ENCODE data around the gene RELL1.

The RELL1 gene

DNA sequence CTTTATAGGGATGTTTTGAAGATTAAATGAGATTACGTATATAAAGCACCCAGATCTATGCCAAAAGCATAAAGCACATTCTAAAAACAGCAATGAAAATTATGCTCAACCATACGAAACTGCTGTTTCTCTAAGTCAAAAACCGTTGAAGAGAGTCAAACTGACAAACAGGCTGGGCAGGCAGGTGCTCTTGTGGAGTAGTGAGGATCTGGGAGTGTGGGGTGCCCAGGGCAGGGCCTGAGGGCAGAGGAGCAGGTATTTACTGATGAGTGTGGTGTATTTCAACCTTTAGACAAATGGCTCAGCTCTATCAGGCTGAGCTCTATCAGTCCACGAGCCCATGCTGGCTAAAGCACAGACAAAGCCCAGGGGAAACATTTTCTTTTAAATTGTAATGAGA lies 40.4 kb downstream of the RELL1 start:
- Histone ChIP-seq H3K4me3 (ENCODE audit: low read length) (no peak overlapping the region), H4K20me1 (ENCODE audit: control insufficient read depth, insufficient read depth, low read depth, low read length) (no peaks in the 10 kb centered on the region; the same call in 1 of the 2 replicates), H3K79me2 (ENCODE audit: control insufficient read depth, low read length) (no peaks in the 10 kb centered on the region), H3F3A (ENCODE audit: control insufficient read depth, insufficient read depth) (no peaks in the 10 kb centered on the region), H3K27ac (ENCODE audit: low read depth, low read length) (no peak overlapping the region), H3K4me2 (ENCODE audit: low read length) (no peak overlapping the region), H3K9me2 (replicated peaks; ENCODE audit: control insufficient read depth, low read length) (no peaks in the 10 kb centered on the region), H3K36me3 (ENCODE audit: control insufficient read depth, low read length) (peaks cover 10% of the 10 kb centered on the region; the same call in 1 of the 2 replicates), H3K27me3 (ENCODE audit: control insufficient read depth, low read length) (no peaks in the 10 kb centered on the region), H3K9me3 (ENCODE audit: control insufficient read depth, insufficient read depth, low read length) (no peaks in the 10 kb centered on the region), H3K4me1 (ENCODE audit: control insufficient read depth, low read length) (no peaks in the 10 kb centered on the region)
- no peak for TF ChIP-seq CTCF (IDR thresholded peaks at IDR 0.05; ENCODE audit: low read depth, low read length, poor library complexity, severe bottlenecking)
- no peak for TF ChIP-seq EZH2phosphoT487 (IDR thresholded peaks at IDR 0.05; ENCODE audit: borderline replicate concordance, low read length)

DNA sequence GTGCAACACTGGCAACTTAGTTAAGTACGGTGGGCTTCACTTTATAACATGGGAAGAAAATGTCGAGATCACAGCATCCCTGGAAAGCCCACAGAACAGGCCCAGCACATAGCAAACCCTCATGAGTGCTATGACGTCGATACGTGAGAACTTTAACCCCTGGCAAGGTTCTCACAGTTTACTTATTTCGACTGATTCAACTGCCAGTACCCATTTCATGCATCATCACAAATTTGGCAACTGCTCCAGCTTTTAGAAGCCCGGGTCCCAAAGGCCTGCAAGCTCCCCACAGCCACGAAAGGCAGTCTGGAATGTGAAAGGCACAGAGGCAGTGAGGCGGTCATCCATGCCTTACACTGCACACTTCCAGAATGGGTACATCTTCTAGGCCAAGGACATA lies 41.2 kb downstream of the RELL1 start:
- Histone ChIP-seq H3K4me1 (ENCODE audit: control insufficient read depth, low read length) (no peaks in the 10 kb centered on the region), H3K4me3 (ENCODE audit: low read length) (no peak overlapping the region), H3K36me3 (ENCODE audit: control insufficient read depth, low read length) (peaks cover 10% of the 10 kb centered on the region; the same call in 1 of the 2 replicates), H3K27ac (ENCODE audit: low read depth, low read length) (no peak overlapping the region), H3K9me2 (replicated peaks; ENCODE audit: control insufficient read depth, low read length) (no peaks in the 10 kb centered on the region), H3K79me2 (ENCODE audit: control insufficient read depth, low read length) (no peaks in the 10 kb centered on the region), H3F3A (ENCODE audit: control insufficient read depth, insufficient read depth) (no peaks in the 10 kb centered on the region), H3K4me2 (ENCODE audit: low read length) (no peak overlapping the region), H3K27me3 (ENCODE audit: control insufficient read depth, low read length) (no peaks in the 10 kb centered on the region), H3K9me3 (ENCODE audit: control insufficient read depth, insufficient read depth, low read length) (no peaks in the 10 kb centered on the region), H4K20me1 (ENCODE audit: control insufficient read depth, insufficient read depth, low read depth, low read length) (no peaks in the 10 kb centered on the region; the same call in 1 of the 2 replicates)
- no peak for TF ChIP-seq EZH2phosphoT487 (IDR thresholded peaks at IDR 0.05; ENCODE audit: borderline replicate concordance, low read length)
- no peak for TF ChIP-seq CTCF (IDR thresholded peaks at IDR 0.05; ENCODE audit: low read depth, low read length, poor library complexity, severe bottlenecking)

GRCh38 chr4:37641886-37642849 lies 44.0 kb downstream of the RELL1 start:
- Histone ChIP-seq H3K79me2 (ENCODE audit: control insufficient read depth, low read length) (no peaks in the 10 kb centered on the region), H3K9me3 (ENCODE audit: control insufficient read depth, insufficient read depth, low read length) (no peaks in the 10 kb centered on the region), H3K4me3 (ENCODE audit: low read length) (no peak overlapping the region), H3K27ac (ENCODE audit: low read depth, low read length) (no peak overlapping the region), H3K36me3 (ENCODE audit: control insufficient read depth, low read length) (peaks cover 9% of the 10 kb centered on the region; the same call in 1 of the 2 replicates), H3K27me3 (ENCODE audit: control insufficient read depth, low read length) (no peaks in the 10 kb centered on the region), H3F3A (ENCODE audit: control insufficient read depth, insufficient read depth) (no peaks in the 10 kb centered on the region), H3K4me1 (ENCODE audit: control insufficient read depth, low read length) (no peaks in the 10 kb centered on the region), H4K20me1 (ENCODE audit: control insufficient read depth, insufficient read depth, low read depth, low read length) (no peaks in the 10 kb centered on the region), H3K9me2 (replicated peaks; ENCODE audit: control insufficient read depth, low read length) (no peaks in the 10 kb centered on the region), H3K4me2 (ENCODE audit: low read length) (no peak overlapping the region)
- TF ChIP-seq CTCF (IDR thresholded peaks at IDR 0.05; ENCODE audit: low read depth, low read length, poor library complexity, severe bottlenecking) (no peak), EZH2phosphoT487 (IDR thresholded peaks at IDR 0.05; ENCODE audit: borderline replicate concordance, low read length) (no peak)
